Lung (tissue), 12 donors: Measurements from ENCODE around the gene AOC2. TPM values are rescaled to one million over a fixed set of nuclear protein-coding genes. Genes with fewer than 3 reads are reported as not detected.

Source experiments
- ATAC-seq: fragments of 200-7000 bp; cut with Tn5 transposase; one replicate; pipeline ENCODE4 v1.9.1; 2020; ENCODE audit warnings: moderate number of reproducible peaks; ENCODE audit not compliant: insufficient read depth, low FRiP score
- DNase-seq, 3 donors: peaks; one replicate each; pipeline ENCODE4 v3.0.0-alpha.2; 2013 to 2017
- H3K27ac ChIP-seq, 2 donors: one replicate each; pipeline ENCODE4 v1.5.1; 2013; ENCODE audit warnings: mild to moderate bottlenecking in 2 of 2, moderate library complexity in 2 of 2, control low read depth in 1 of 2, inconsistent platforms in 1 of 2, low read depth in 1 of 2, low read length in 1 of 2
- H3K27me3 ChIP-seq, 3 donors: one replicate each; pipeline ENCODE4 v1.5.1; 2013; ENCODE audit warnings: low read length in 2 of 3; ENCODE audit not compliant: control insufficient read depth in 3 of 3, insufficient read depth in 3 of 3
- H3K36me3 ChIP-seq, 4 donors: one replicate each; pipeline ENCODE4 v1.5.1; 2013; ENCODE audit warnings: low read length in 4 of 4, mild to moderate bottlenecking in 1 of 4, moderate library complexity in 1 of 4; ENCODE audit not compliant: control insufficient read depth in 4 of 4, insufficient read depth in 4 of 4
- H3K4me1 ChIP-seq, 5 donors: one replicate each; pipeline ENCODE4 v1.5.1; 2013; ENCODE audit warnings: low read length in 5 of 5, mild to moderate bottlenecking in 2 of 5, moderate library complexity in 1 of 5; ENCODE audit not compliant: control insufficient read depth in 5 of 5, insufficient read depth in 5 of 5
- H3K4me3 ChIP-seq: one replicate; pipeline ENCODE4 v1.5.1; 2013; ENCODE audit warnings: mild to moderate bottlenecking, control low read depth, moderate library complexity
- H3K9ac ChIP-seq, 2 donors: one replicate each; pipeline ENCODE4 v1.5.1; 2013; ENCODE audit warnings: low read length in 2 of 2, control low read depth in 1 of 2; ENCODE audit not compliant: insufficient read depth in 1 of 2
- H3K9me3 ChIP-seq, 4 donors: one replicate each; pipeline ENCODE4 v1.5.1; 2013; ENCODE audit warnings: low read length in 3 of 4, mild to moderate bottlenecking in 1 of 4, moderate library complexity in 1 of 4; ENCODE audit not compliant: control insufficient read depth in 4 of 4, insufficient read depth in 3 of 4
- WGBS, 2 donors: extraction: QIAGEN DNeasy Blood & Tissue Kit; methylation state at CpG; one replicate each; pipeline ENCODE4 v1.1.7; 2013; 5-methylcytosine and 5-hydroxymethylcytosine counted together
- polyA plus RNA-seq, 2 donors: library from polyadenylated mRNA; stranded (reverse); fragments of 200-250 nt; gene quantifications; one replicate each; pipeline ENCODE4 v1.2.1, GENCODE V29; 2013
- total RNA-seq, 2 donors: library from RNA; depleted of rRNA in 1 of 2; stranded (reverse); fragments of >200 nt in 1 of 2; gene quantifications; one replicate each; pipeline ENCODE4 v1.2.1, GENCODE V29; 2014 to 2021
- TF ChIP-seq, protein P1 (sequence below): IDR thresholded peaks from 2 replicates; pipeline ENCODE4 v1.5.1; 2012; ENCODE audit warnings: mild to moderate bottlenecking; ENCODE audit errors: control extremely low read depth, extremely low read depth
- donor health status: control.
- donor health status: control.
- donor health status: Bipolar disorder and iron deficiency.
- donor health status: healthy.
- donor health status: DM: yes; HTN: yes; CAD: no.

Gene AOC2
- total and polyA plus RNA-seq, 4 donors, result 1.5 to 2.4 (median 1.6) TPM

DNA sequence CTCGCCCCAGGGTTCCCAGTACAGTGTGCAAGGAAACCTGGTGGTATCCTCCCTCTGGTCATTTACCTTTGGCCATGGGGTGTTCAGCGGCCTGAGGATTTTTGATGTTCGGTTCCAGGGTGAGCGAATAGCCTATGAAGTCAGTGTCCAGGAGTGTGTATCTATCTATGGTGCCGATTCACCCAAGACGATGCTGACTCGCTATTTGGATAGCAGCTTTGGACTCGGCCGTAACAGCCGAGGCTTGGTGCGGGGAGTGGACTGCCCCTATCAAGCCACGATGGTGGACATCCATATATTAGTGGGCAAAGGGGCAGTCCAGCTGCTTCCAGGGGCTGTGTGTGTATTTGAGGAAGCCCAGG is 1.2 kb downstream of the AOC2 start:
- H3K36me3 ChIP-seq, result peaks cover 20 to 34% (median 21%) of the 10 kb centered on the region in 4 donors
- no peaks in the 10 kb centered on the region for H3K27me3 ChIP-seq
- no peak overlapping the region for H3K9ac ChIP-seq
- WGBS, 2 donors, result 93 to 97% methylated on average over 12 of the region's 12 CpGs
- TF ChIP-seq, protein P1, sequence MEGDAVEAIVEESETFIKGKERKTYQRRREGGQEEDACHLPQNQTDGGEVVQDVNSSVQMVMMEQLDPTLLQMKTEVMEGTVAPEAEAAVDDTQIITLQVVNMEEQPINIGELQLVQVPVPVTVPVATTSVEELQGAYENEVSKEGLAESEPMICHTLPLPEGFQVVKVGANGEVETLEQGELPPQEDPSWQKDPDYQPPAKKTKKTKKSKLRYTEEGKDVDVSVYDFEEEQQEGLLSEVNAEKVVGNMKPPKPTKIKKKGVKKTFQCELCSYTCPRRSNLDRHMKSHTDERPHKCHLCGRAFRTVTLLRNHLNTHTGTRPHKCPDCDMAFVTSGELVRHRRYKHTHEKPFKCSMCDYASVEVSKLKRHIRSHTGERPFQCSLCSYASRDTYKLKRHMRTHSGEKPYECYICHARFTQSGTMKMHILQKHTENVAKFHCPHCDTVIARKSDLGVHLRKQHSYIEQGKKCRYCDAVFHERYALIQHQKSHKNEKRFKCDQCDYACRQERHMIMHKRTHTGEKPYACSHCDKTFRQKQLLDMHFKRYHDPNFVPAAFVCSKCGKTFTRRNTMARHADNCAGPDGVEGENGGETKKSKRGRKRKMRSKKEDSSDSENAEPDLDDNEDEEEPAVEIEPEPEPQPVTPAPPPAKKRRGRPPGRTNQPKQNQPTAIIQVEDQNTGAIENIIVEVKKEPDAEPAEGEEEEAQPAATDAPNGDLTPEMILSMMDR, result no peak
- no peaks in the 10 kb centered on the region for H3K9me3 ChIP-seq
- peaks cover 5 to 14% (median 10%) of the 10 kb centered on the region in 5 donors for H3K4me1 ChIP-seq
- peak overlapping the region in 1 of 2 donors; percentile 61 for H3K27ac ChIP-seq
- H3K4me3 ChIP-seq, result no peak overlapping the region
- ATAC-seq, result no peak
- DNase-seq, result no peak

DNA sequence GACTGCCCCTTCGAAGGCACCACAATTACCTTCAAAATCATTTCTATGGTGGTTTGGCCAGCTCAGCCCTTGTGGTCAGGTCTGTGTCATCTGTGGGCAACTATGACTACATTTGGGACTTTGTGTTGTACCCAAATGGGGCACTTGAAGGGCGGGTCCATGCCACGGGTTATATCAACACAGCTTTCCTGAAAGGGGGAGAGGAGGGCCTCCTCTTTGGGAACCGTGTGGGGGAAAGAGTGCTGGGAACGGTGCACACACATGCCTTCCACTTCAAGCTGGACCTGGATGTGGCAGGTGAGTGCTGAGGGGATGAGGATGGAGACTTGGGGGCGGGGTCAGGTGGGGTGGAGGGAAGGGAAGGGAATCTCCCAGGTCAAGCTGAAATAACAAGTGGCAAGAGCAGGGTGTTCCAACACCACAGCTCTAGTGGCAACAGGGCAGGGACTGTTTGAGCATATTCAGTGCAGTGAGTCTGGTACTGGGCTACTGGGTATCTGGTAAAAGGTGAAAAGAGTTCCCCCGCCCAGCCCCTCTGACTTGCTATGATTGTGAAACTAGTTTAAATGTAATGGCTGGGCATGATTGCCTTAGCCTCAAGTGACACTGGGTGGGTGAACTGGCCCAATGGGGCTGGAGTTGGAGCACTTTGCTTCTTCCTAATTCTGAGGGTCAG is 1.7 kb downstream of the AOC2 start:
- Histone ChIP-seq H3K4me1 (peaks cover 5 to 17% (median 11%) of the 10 kb centered on the region in 5 donors), H3K9me3 (no peaks in the 10 kb centered on the region), H3K36me3 (peaks cover 20 to 33% (median 21%) of the 10 kb centered on the region in 4 donors), H3K27me3 (no peaks in the 10 kb centered on the region), H3K9ac (no peak overlapping the region), H3K27ac (peak overlapping the region in 1 of 2 donors; percentile 61), H3K4me3 (no peak overlapping the region)
- no peak for DNase-seq
- ATAC-seq, result peak; percentile 9
- TF ChIP-seq, protein P1, result no peak
- WGBS, 2 donors, result 54 to 58% methylated on average over 7 of the region's 7 CpGs

DNA sequence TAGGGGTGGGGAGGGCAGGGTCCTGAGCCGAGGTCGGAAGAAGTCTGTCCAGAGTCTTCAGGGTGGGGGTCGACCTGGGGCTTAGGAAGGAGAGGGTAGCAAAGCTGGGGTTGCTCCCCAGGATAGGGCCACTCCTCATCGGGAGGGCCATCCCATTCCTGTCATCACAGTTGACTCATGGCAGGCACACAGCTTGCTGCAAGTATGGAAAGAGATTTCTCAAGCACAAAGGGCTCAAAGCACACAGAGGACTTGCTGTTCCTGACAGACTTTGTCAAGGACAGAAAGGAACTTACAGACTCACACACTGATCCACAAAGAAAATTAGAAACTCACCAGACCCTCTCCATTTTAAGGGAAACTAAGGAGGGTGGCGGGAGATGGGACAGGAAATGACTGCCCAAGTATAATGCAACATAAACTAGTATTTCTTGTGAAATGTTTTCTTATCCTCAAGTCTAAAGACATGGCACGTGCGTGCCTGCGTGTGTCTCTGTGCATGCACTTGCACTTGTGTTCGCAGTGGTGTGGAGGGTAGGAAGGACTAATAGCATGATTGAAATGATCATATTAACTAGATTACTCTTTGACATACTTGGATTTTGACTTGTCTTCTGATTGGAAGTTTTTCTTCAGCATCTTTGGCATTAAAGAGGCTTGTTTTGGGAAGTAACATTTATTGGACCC is 2.4 kb downstream of the AOC2 start:
- peaks cover 17 to 28% (median 19%) of the 10 kb centered on the region in 4 donors for H3K36me3 ChIP-seq
- peaks cover 5 to 21% (median 11%) of the 10 kb centered on the region in 5 donors for H3K4me1 ChIP-seq
- DNase-seq, result no peak
- H3K27me3 ChIP-seq, result no peaks in the 10 kb centered on the region
- TF ChIP-seq, protein P1, result no peak
- peak; percentile 13 for ATAC-seq
- H3K4me3 ChIP-seq, result no peak overlapping the region
- no peaks in the 10 kb centered on the region for H3K9me3 ChIP-seq
- H3K27ac ChIP-seq, result peak overlapping the region in 1 of 2 donors; percentile 61
- no peak overlapping the region for H3K9ac ChIP-seq
- 50 to 60% methylated on average over 9 of the region's 9 CpGs for WGBS, 2 donors
